ENCODE results near the gene POLR3B.

DNA sequence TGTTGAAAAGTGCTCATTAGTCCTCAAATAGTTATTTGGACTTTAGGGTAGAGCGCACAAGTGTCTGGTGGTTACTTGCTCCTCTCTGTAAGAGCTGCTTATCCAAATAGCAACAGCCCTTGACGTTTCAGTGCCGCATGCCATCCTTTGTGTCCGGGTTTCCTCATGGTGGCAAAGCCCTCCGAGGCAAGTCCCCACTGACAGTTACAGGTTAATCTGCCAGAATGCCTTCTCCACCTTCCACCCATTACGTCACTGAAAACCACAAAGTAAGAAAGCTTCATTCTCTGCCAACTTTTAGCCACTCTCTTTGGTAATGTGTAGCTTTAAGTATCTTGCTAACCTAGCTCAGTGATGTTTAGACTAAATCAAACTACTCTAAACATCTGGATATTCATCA, 78.6 kb downstream of the POLR3B start:
- TF ChIP-seq POLR2AphosphoS5 (IDR thresholded peaks at IDR 0.05) (no peak), POLR2A (IDR thresholded peaks at IDR 0.05) (no peak), EP300 (IDR thresholded peaks at IDR 0.05) (no peak)
